ENCODE results near the gene RDH16. TPM values are rescaled to one million over a fixed set of nuclear protein-coding genes. Genes with fewer than 3 reads are reported as not detected.
"Not testable (repeated sequence)": the region's sequence is repeated elsewhere in the genome, so short reads cannot be mapped to it uniquely, and the experiment has no call there.

The RDH16 gene
- polyA plus RNA-seq, 4 donors, result 0.43 to 0.64 (median 0.47) TPM

DNA sequence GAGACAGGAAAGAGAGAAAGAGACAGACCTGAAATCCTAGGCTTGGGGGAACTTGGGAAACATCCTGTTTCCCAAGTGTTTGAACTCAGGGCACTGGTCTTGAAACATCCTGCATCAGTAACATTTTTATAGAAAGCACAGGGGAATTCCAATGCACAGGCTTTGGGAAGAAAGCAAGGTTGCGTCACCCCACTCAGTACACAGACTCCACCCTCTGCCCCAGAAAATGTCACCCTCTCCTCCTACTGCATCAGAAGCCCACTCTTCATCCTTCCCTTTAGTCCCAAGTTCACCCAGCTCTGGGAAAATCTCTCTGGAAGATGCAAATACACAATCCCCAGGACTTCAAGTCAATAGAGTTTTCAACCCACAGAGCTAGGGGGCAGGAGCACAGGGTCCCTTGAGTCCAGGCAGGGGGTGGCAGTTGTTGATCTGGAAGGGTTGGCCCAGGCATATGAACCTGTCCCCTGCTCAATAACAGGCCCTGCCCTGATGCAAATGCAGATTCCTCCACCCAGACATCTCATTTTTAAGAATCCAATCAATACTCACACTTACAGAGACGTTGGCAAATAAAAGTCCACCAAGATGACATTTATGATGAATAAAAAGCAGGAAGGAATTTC lies 1.7 kb downstream of the RDH16 start:
- no peak for DNase-seq (ENCODE audit: low read depth in 4 of 4, low spot score in 3 of 4)

DNA sequence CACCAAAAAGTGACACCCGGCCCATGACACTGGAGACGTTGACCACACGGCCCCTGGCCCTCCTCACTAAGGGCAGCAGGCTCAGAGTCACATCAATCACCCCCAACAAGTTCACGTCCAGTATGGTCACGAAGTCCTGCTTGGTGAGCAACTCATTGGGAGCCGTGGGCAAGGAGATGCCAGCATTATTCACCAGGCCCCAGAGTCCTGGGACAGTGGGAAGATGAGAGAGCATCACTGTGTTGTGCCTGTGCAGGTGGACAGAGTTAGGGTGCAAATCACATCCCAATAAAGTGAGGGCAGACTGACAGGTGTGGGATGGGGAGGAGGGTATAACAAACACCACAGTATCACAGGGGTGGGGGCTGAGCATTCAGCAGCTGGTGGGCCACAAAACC lies 2.5 kb downstream of the RDH16 start:
- no peak for DNase-seq (ENCODE audit: low read depth in 4 of 4, low spot score in 3 of 4)

DNA sequence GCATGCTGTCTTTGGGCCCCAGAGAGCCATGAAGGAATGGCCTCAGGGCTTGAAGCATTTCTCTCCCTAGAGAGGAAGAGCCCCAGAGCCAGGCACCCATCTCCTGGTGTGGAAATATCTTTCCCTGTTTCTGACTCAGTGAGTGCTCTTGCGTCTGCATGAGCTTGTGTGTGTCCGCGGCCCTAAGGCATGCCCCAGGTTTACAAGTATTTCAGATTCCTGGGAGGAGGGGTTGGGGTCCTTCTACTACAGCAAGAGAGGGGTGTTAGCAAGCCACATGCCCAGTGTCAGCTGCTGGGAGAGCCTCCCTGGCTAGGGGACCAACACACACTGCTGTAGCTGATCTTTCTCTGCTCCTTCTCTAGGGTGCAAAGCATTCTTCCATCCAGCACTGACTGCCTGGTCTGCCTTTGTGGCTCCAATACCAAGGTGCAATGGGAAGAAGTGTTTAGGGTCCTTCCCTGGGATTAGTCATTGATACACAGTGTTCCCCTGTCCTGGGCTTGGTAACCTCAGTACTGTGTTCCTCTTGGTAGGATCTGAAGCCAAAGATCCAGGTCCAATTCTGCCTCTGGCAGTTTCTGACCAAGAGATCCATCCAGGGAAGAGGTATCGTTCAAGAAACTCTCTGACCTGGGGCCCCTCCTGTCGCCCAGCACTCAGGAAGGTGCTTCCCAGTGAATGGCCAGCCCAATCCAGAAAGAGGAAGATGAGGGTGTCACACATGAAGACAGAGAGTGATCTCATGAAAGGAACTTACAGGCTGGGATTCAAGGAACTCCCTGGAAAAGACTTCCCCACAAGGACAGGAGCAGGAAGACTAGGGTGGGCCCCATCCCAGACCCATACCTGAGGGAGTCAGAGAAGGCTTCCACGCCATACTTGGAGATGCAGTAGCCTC lies 3.1 kb downstream of the RDH16 start:
- no peak for DNase-seq (ENCODE audit: low read depth in 4 of 4, low spot score in 3 of 4)

DNA sequence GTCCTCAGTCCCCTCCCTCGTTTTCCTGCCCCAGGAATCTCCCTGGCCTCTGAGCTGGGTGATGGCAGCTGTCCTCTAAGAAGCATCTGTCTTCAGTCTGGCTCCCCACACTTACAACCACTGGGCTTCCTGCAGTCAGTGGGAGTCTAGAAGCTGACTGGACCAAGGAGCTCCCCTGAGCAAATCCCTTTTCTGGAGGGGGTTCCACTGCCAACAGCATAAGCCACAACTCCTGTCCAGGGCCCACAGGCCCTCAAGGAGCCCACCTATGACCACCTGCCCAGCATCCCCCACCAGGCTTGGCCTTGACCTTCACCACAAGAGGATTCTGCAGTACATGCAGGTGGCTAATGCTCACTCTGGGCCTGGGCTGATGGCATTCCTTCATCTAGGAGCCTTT lies 4.1 kb downstream of the RDH16 start:
- DNase-seq (ENCODE audit: low read depth in 4 of 4, low spot score in 3 of 4), result no peak

DNA sequence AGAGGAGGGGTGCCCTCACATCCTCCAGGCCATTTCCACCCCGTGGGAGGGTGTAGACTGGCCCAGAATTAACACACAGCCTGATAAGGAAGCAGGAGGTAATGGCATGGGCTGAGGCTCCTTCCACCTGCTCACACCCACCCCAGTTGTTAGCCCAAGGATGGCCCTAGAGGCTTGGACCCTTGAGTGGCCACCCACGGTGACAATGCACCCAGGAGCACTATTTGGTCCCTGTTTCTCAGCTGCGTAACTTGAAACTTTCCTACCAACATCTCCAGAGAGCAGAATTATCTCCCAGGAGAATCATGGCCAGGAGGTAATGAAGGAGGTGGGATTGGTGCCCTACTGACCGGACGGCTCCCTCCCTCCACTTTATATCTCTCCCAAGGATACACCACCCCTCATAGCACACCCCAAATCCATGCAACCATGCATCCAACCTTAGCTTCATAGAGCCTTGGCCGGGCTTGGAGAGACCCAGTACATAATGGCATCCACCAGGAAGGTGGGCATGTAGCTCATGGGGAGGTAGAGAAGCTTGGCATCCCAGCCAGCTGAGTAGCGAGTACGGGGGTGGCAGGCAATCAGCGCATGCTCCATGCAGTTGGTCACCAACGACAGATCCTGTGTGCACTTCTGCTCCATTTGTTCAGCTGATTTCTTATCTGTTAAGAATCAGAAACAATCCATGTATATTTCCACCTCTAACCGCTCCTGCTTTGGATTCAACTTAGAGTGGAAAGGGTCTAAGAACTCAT lies 5.6 kb downstream of the RDH16 start:
- no peak for DNase-seq (ENCODE audit: low read depth in 4 of 4, low spot score in 3 of 4)

DNA sequence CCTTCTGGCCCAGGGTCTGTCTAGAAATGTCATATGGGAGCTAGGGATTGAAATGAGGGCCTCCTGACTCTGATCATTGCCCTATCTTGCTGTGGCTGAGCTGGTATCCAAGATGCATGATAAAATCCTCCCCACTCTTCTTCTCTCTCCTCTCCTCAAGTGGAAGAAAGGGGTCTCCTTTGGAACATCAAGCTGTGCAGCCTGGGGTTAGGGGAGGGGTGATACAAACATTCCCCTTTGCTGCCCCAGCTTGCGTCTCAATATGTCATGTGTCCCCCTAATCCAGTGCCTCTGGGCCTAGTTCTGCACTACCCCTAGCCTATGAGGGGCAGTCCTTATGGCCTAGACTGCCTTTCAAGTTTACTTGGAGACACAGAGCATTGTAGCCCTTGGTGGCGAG lies 8.5 kb downstream of the RDH16 start:
- DNase-seq (ENCODE audit: low read depth in 4 of 4, low spot score in 3 of 4), result no peak

DNA sequence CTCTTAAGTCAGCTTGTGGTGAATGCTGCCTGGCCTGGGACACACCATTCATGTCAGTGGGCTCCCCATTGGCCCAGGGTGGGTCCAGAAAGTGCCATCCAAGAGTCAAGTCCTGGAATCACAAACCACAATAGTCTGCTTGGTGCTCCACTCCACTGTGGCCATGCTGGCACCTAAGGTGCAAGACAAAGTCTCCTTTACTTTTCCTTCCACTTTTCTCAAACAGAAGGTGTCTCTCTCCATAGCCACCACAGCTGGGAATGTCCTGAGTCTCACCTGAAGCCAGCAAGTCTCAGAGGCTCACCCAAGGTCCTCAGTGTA lies 9.0 kb downstream of the RDH16 start:
- no peak for DNase-seq (ENCODE audit: low read depth in 4 of 4, low spot score in 3 of 4)

DNA sequence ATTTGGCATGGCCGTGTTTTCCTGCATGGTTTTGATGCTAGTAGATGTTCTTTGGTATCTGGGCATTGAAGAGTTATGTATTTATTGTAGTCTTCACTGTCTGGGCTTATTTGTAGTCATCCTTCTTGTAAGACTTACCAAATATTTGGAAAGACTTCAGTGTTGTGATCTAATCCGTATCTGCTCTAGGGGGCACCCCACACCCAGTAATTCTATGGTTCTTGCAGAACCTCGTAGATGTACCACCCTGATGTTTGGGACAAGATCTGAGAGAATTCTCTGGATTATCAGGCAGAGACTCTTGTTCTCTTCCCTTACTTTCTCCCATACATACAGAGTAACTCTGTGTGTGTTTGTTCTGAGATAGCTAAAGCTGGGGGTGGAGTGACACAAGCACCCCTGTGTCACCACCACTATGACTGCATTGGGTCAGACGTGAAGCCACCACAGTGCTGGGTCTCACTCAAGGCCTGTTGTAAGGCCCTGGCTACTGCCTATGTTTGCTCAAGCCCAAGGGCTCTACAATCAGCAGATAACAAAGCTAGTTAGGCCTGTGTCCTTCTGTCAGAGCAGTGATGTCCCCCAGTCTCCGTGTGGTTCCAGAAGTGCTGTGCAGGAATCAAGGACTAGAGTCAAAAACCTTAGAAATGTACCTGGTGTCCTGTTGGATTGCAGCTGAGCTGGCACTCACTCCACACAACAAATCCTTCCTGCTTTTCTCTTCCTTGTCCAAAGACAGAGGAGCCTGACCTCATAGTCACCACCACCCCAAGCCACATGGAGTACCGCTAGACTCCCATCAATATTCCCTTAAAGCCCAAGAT lies 9.6 kb downstream of the RDH16 start:
- DNase-seq (ENCODE audit: low read depth in 4 of 4, low spot score in 3 of 4), result no peak

DNA sequence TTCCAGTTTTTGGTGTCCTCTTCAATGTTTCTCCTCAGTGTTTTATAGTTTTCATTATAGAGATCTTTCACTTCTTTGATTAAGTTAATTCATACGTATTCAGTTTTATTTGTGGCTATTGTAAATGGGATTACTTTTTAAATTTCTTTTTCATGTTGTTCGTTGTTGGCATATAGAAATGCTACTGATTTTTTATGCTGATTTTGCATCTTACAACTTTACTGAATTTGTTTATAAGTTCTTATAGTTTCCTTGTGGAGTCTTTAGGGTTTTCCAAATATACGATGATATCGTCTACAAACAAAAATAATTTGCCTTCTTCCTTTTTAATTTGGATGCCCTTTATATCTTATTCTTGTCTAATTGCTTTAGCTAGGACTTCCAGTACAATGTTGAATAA lies 13.5 kb downstream of the RDH16 start:
- no peak for DNase-seq (ENCODE audit: low read depth in 4 of 4, low spot score in 3 of 4)

DNA sequence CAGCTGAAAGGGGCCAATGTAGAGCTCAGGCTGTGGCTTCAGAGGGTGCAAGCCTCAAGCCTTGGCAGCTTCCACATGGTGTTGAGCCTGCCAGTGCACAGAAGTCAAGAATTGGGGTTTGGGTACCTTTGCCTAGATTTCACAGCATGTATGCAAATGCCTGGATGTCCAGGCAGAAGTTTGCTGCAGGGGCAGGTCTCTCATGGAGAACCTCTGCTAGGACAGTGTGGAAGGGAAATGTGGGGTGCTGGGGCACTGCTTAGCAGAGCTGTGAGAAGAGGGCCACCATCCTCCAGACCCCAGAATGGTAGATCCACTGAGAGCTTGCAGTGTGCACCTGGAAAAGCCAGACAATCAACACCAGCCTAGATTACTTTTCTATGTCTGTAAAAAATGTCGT lies 14.0 kb downstream of the RDH16 start:
- not testable (repeated sequence) for DNase-seq (ENCODE audit: low read depth in 4 of 4, low spot score in 3 of 4)

DNA sequence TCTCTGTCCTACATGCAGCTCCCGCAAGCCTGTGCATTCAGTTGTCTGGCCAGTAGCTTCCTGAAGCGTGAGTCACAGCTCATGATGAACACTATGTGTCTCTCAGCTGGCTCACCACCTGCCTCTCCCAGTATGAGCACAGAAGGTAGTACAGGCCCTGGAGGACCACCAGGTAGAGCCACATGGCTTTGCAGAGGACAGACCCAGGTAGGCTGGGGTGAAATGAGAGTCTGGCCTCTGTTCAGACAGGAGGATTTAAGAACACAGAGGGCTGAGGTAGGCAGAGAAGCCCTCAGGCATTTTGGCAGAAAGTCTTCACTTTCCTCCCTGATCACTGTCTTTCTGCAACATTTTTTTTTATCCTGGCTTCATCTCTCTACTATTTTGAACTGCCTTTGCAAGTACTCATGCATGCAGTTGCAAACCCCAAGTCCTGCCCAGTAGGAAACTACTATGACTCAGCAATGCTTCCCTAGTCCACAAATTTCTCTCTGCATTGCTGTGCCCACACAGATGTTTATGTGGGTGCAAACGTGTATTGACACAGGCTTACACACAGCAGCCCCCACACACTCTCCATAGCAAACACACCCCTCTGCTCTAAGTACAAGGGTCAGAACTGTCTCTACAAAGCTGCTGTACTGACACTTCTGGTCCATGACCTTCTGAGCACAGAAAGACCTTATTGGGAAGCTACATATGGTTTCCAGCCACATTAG lies 15.9 kb downstream of the RDH16 start:
- DNase-seq (ENCODE audit: low read depth in 4 of 4, low spot score in 3 of 4), result no peak

DNA sequence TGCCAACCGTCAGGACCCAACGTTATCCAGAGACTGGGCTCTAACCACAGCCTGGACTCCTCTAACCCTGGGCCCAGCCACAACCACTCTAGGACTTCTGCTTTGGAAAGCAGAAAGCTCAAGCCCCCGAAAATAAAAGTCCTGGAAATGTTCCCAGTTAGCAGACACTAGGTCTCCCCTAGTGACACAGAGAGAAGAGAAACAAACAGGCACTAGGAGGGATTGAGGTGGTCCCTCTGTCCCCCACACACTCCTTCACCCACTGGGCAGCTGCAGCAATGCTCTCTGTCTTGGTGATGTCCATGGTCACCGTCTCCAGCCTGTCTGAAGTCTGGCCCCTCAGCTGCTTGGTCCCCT lies 16.5 kb downstream of the RDH16 start:
- DNase-seq (ENCODE audit: low read depth in 4 of 4, low spot score in 3 of 4), result not testable (repeated sequence)

DNA sequence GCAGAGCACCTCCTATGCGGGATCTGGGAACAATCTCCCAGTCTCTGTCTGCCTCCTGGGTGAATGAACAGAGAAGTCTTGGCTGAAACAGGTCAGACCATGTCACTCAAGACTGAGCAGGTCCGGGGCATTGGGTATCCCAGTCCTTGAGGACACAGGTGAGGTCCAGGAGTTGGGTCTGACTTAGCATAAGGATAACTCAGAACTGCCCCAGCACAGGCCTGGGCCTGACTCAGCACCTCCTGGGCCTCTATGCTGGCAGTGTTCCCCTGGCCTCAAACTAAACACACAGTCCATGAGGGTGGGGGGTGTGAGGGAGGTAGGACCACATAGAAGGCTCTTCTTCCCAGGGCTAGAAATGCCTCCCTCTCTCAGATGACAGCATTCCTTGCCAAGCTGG lies 21.7 kb downstream of the RDH16 start:
- no peak for DNase-seq (ENCODE audit: low read depth in 4 of 4, low spot score in 3 of 4)

DNA sequence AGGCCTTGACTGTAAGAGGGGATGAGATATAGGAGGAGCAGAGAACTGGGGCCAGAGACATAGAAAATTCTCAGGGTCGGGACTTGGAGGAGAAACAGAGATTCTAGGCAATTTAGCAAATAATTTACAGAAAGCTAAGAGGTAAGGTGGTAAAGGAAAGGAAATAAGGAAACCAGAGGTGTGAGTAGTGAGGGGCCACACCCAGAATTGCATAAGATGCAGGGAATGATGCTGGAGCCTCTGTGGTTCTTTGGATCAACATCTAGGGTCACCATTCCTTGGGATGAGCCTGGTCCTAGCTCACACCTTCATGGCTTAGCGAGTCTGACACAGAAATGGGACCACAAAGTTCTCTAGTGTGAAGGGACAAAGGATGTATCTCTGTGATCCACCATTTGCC lies 22.3 kb downstream of the RDH16 start:
- no peak for DNase-seq (ENCODE audit: low read depth in 4 of 4, low spot score in 3 of 4)

DNA sequence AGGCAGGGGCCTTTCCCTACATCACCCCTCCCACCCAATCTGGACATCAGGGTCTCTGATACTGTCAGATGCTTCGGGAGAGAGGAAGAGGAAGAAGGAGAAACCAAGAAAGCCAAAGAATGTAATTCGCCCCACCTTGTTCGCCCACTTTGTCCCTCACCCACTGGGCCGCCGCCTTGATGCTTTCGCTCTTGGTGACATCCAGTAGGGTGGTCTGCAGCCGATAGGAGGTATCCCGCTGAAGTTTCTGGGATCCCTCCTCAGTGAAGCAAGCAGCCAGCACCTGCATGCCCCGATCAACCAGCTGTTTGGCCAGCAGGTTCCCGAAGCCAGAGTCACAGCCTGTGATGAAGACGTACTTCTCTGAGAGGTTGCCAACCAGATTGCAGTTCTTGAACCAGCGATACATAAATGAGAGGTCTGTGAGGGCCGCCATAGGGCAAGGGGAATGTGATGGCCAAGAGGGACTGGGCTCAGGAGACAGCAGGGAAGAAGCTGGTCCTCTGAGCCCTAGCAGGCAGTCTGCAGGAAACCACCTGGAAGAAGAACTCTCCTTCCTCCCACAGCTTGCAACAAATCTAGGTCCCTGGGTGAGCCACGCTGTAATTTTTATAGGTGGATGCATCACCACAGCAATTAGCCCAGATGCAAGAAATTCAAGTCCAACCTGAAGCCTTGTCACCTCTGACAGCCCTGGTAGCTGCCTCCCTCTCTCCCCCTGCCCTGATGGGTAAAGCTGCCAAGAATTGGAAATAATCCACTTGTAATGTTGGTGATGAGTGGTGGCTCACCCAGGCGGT lies 23.4 kb downstream of the RDH16 start, which contains the start of gene SDR9C7:
Gene SDR9C7, minus strand, starts transcription at position 583 of the 800 bp plus-strand sequence. Its CDS starts 147 bp downstream, at position 436.
- DNase-seq (ENCODE audit: low read depth in 4 of 4, low spot score in 3 of 4), result no peak

DNA sequence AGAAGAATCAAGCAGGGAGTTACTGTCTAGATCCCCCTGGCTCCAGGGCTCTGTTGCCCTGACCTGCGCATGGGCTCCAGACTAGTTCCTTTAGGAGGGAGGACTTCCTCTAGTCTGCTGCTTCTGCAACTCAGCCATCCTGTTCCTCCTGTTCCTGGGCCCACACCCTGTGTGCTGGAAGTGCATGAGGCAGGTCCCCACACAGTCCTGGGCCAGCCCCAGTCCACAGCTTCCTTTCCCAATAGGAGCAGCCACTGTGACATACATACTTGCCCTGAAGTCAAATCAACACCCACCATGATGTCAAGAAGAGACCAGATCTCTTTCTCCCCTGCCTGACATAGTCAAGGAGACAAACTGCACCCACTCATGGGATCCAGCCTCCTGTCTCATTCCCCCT lies 24.5 kb downstream of the RDH16 start:
- DNase-seq (ENCODE audit: low read depth in 4 of 4, low spot score in 3 of 4), result no peak

DNA sequence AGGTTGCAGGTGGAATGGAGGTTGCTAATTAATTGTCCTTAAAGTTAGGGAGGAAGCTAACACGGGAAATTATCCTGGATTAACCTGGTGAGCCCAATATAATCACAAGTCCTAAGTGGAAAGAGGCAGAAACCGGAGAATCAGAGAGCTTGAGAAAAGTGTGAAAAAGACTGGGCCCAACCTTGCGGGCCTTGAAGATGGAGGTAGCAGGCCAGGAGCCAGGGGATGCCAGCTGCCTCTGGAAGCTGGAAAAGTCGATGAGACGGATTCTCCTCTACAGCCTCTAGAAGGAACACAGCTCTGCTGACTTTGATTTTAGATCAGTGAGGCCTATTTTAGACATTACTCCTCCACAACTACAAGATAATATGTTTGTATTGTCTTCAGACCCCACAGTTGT lies 25.3 kb downstream of the RDH16 start:
- DNase-seq (ENCODE audit: low read depth in 4 of 4, low spot score in 3 of 4), result no peak

DNA sequence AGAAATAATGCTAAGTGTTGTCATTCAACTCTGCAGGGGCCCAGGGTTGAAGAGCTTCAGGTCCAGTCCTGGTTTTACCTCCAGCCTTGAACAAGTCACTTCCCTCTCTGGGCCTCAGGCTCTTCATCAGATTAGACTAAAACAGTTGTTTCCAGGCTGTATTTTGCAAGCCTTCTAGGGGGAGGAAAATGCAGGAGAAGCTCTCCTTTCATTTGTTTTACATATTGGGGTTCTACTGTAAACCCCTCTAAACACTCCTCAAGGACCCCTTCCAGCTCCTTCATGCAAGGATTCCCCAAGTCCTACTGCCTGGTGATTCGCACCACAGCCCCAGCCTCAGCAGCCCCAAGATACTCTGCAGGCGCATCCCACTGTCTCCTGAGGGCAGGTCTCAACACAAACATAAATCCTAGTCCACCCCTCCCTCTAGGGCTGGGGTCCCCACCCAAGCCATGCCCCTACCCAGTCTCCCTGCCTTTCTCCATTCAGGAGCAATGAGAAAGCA lies 25.9 kb downstream of the RDH16 start:
- peak; percentile 25 to 60 (median 40) for DNase-seq (ENCODE audit: low read depth in 4 of 4, low spot score in 3 of 4)

DNA sequence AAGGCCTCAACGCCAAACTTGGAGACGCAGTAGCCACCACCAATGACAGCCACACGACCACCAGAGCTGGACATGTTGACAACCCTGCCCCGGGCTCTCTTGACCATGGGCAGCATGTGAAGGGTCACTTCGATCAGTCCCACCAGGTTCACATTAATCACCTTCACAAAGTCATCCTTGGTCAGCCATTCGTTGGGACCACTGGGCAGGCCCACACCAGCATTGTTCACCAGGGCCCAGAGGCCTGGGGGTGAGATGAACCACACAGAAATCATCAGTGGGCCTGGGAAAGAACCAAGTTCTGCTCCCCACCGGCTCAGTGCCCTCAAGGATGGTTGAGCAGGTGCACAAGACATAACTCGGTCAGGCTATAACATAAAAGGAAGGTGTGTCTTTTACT lies 27.2 kb downstream of the RDH16 start:
- no peak for DNase-seq (ENCODE audit: low read depth in 4 of 4, low spot score in 3 of 4)

Measured in right renal pelvis (tissue), 4 donors.